DMS53 (cell line): ENCODE results near the gene NLGN2.

Experiments used
- DNase-seq: peaks from one replicate; lab custom pipeline; 2025; lab: John Stamatoyannopoulos, UW

NLGN2 gene

GRCh38 chr17:7437950-7438614 is 30.4 kb downstream of the NLGN2 start:
- peak; percentile 77 for DNase-seq

GRCh38 chr17:7438656-7439460 is 31.2 kb downstream of the NLGN2 start:
- DNase-seq: no peak

GRCh38 chr17:7439462-7440112 is 31.9 kb downstream of the NLGN2 start, which contains the start of gene FGF11:
TSS of gene FGF11 (plus strand) at chr17:7439512. CDS start at chr17:7439621, 109 bp downstream.
- peak; percentile 48 for DNase-seq

- peak; percentile 76 for DNase-seq
Observed at GRCh38 chr17:7440113-7440833, 32.6 kb downstream of the NLGN2 start.

- peak; percentile 58 for DNase-seq
Observed at GRCh38 chr17:7440834-7441195, 33.2 kb downstream of the NLGN2 start.

- no peak for DNase-seq
Observed at GRCh38 chr17:7441266-7441665, 33.6 kb downstream of the NLGN2 start.

- no peak for DNase-seq
Observed at GRCh38 chr17:7442142-7442541, 34.5 kb downstream of the NLGN2 start.

GRCh38 chr17:7443499-7444485 is 36.1 kb downstream of the NLGN2 start:
- DNase-seq: no peak

GRCh38 chr17:7444682-7445618 is 37.3 kb downstream of the NLGN2 start, which contains the start of gene CHRNB1:
TSS of gene CHRNB1 (plus strand) at chr17:7445061. CDS start at chr17:7445128, 67 bp downstream.
- peak; percentile 92 for DNase-seq

GRCh38 chr17:7445619-7445968 is 37.9 kb downstream of the NLGN2 start:
- DNase-seq: peak; percentile 92

- no peak for DNase-seq
Observed at GRCh38 chr17:7448461-7448860, 40.8 kb downstream of the NLGN2 start.

- no peak for DNase-seq
Observed at GRCh38 chr17:7459961-7460545, 52.4 kb downstream of the NLGN2 start.

- no peak for DNase-seq
Observed at GRCh38 chr17:7460850-7461660, 53.4 kb downstream of the NLGN2 start.

GRCh38 chr17:7462474-7463371 is 55.1 kb downstream of the NLGN2 start:
- DNase-seq: no peak

- DNase-seq: no peak
Observed at GRCh38 chr17:7463372-7463846, 55.8 kb downstream of the NLGN2 start.

GRCh38 chr17:7464081-7464480 is 56.4 kb downstream of the NLGN2 start:
- no peak for DNase-seq

- DNase-seq: peak; percentile 56
Observed at GRCh38 chr17:7465597-7466275, 58.1 kb downstream of the NLGN2 start.
